GM19463 (cell line): Measurements from ENCODE around the gene KIF1B.
"Not testable (repeated sequence)": the region's sequence is repeated elsewhere in the genome, so short reads cannot be mapped to it uniquely, and the experiment has no call there.

Source experiments
- ATAC-seq: cut with Tn5 transposase; IDR thresholded peaks from one replicate; pipeline ENCODE4 v1.9.1; 2021; ENCODE audit warnings: mild to moderate bottlenecking, moderate library complexity; ENCODE audit not compliant: unreplicated experiment

Gene KIF1B

GRCh38 chr1:10380594-10381275 lies 170.4 kb downstream of the KIF1B start:
- ATAC-seq, result no peak

- ATAC-seq, result no peak
Observed at GRCh38 chr1:10383630-10384029, 173.3 kb downstream of the KIF1B start.

- ATAC-seq, result no peak
Observed at GRCh38 chr1:10384219-10384618, 173.8 kb downstream of the KIF1B start.

- no peak for ATAC-seq
Observed at GRCh38 chr1:10386761-10387676, 176.6 kb downstream of the KIF1B start.

- no peak for ATAC-seq
Observed at GRCh38 chr1:10387677-10388386, 177.5 kb downstream of the KIF1B start.

- no peak for ATAC-seq
Observed at GRCh38 chr1:10388387-10388715, 178.0 kb downstream of the KIF1B start.

- no peak for ATAC-seq
Observed at GRCh38 chr1:10389271-10389973, 179.1 kb downstream of the KIF1B start.

GRCh38 chr1:10396870-10397269 lies 186.5 kb downstream of the KIF1B start:
- no peak for ATAC-seq

- no peak for ATAC-seq
Observed at GRCh38 chr1:10398278-10398733, 187.9 kb downstream of the KIF1B start.

- ATAC-seq, result peak; percentile 93
Observed at GRCh38 chr1:10398734-10399443, 188.5 kb downstream of the KIF1B start, which contains the start of gene PGD. PGD (plus strand) TSS chr1:10399064; CDS start chr1:10399118, 54 bp downstream.

GRCh38 chr1:10399444-10399941 lies 189.1 kb downstream of the KIF1B start:
- no peak for ATAC-seq

GRCh38 chr1:10400013-10400412 lies 189.6 kb downstream of the KIF1B start:
- no peak for ATAC-seq

- no peak for ATAC-seq
Observed at GRCh38 chr1:10401281-10401680, 190.9 kb downstream of the KIF1B start.

GRCh38 chr1:10402729-10403274 lies 192.4 kb downstream of the KIF1B start:
- ATAC-seq, result no peak

- ATAC-seq, result no peak
Observed at GRCh38 chr1:10407201-10407600, 196.8 kb downstream of the KIF1B start.

GRCh38 chr1:10415211-10415930 lies 205.0 kb downstream of the KIF1B start:
- no peak for ATAC-seq

- ATAC-seq, result not testable (repeated sequence)
Observed at GRCh38 chr1:10415967-10416366, 205.6 kb downstream of the KIF1B start.

GRCh38 chr1:10418741-10419140 lies 208.4 kb downstream of the KIF1B start:
- ATAC-seq, result not testable (repeated sequence)

GRCh38 chr1:10419351-10419750 lies 209.0 kb downstream of the KIF1B start:
- no peak for ATAC-seq
